GM10266 (cell line): ENCODE measurements around the gene CEP43.

Experiments
- DNase-seq: peaks from one replicate; pipeline ENCODE4 v3.0.0; 2012; ENCODE audit errors: extremely low spot score
- CTCF ChIP-seq: IDR thresholded peaks from 2 replicates; pipeline ENCODE4 v1.5.1; 2012; ENCODE audit warnings: mild to moderate bottlenecking, low read depth; ENCODE audit not compliant: control insufficient read depth, insufficient read depth; ENCODE audit errors: missing control alignments

Gene CEP43

GRCh38 chr6:167037762-167038161 lies 38.6 kb downstream of the CEP43 start:
- TF ChIP-seq CTCF: no peak
- DNase-seq: no peak

GRCh38 chr6:167044696-167045095 lies 45.5 kb downstream of the CEP43 start:
- no peak for DNase-seq
- TF ChIP-seq CTCF: no peak

GRCh38 chr6:167045828-167046580 lies 46.8 kb downstream of the CEP43 start:
- TF ChIP-seq CTCF: no peak
- DNase-seq: no peak

- no peak for DNase-seq
- peak; percentile 12 for TF ChIP-seq CTCF
Measured at GRCh38 chr6:167046861-167047495, 47.8 kb downstream of the CEP43 start.

GRCh38 chr6:167047554-167047953 lies 48.4 kb downstream of the CEP43 start:
- DNase-seq: peak; percentile 58
- no peak for TF ChIP-seq CTCF
